ACC112 (cell line): ENCODE data around the gene IL12RB2.

ENCODE experiments used
- H2AFZ ChIP-seq: fragments of 200-600 bp; sonication (generic); one replicate; pipeline ENCODE4 v1.6.0; 2017; ENCODE audit warnings: antibody characterized with exemption, low read length; ENCODE audit not compliant: unreplicated experiment
- H3K27ac ChIP-seq: fragments of 200-600 bp; sonication (generic); 2 replicates; pipeline ENCODE4 v1.5.1; 2014; ENCODE audit warnings: low read depth, mild to moderate bottlenecking, antibody characterized with exemption, low read length, moderate library complexity
- H3K27me3 ChIP-seq: fragments of 200-600 bp; sonication (generic); 2 replicates; pipeline ENCODE4 v1.6.1; 2014; ENCODE audit warnings: mild to moderate bottlenecking, antibody characterized with exemption, low read length, moderate library complexity, mixed read lengths; ENCODE audit not compliant: insufficient read depth
- H3K36me3 ChIP-seq: fragments of 200-600 bp; sonication (generic); 2 replicates; pipeline ENCODE4 v1.6.1; 2016; ENCODE audit warnings: mild to moderate bottlenecking, antibody characterized with exemption, low read length, moderate library complexity, mixed read lengths; ENCODE audit not compliant: insufficient read depth
- H3K4me1 ChIP-seq: fragments of 200-600 bp; sonication (generic); one replicate; pipeline ENCODE4 v1.6.1; 2016; ENCODE audit warnings: low read length, mixed read lengths; ENCODE audit not compliant: insufficient read depth, unreplicated experiment, control insufficient read depth
- H3K4me3 ChIP-seq: fragments of 200-600 bp; sonication (generic); 2 replicates; pipeline ENCODE4 v1.5.1; 2014; ENCODE audit warnings: mild to moderate bottlenecking, low read depth, low read length
- H3K79me2 ChIP-seq: fragments of 200-600 bp; sonication (generic); one replicate; pipeline ENCODE4 v1.6.0; 2016; ENCODE audit warnings: low read length; ENCODE audit not compliant: control insufficient read depth, unreplicated experiment, insufficient read depth

IL12RB2 gene

DNA sequence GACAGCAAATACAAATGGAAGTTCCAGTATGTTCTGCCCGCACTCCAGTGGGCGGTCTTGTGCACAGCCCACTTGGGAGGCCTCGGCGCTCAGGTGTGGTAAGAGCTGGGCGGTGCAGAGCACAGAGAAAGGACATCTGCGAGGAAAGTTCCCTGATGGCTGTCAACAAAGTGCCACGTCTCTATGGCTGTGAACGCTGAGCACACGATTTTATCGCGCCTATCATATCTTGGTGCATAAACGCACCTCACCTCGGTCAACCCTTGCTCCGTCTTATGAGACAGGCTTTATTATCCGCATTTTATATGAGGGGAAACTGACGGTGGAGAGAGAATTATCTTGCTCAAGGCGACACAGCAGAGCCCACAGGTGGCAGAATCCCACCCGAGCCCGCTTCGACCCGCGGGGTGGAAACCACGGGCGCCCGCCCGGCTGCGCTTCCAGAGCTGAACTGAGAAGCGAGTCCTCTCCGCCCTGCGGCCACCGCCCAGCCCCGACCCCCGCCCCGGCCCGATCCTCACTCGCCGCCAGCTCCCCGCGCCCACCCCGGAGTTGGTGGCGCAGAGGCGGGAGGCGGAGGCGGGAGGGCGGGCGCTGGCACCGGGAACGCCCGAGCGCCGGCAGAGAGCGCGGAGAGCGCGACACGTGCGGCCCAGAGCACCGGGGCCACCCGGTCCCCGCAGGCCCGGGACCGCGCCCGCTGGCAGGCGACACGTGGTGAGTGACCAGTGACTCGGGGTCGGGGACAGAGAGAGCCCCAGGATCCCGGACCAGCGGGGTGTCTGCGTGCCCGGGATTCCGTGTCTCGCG is at the start of gene IL12RB2:
IL12RB2 (plus strand) TSS at position 623 of the 810 bp plus-strand sequence. CDS start 12,496 bp downstream, outside the sequence.
- Histone ChIP-seq H3K79me2 (no peaks in the 10 kb centered on the region), H3K36me3 (no peaks in the 10 kb centered on the region), H3K27me3 (peaks cover 6% of the 10 kb centered on the region; the same call in 1 of the 2 replicates), H3K27ac (no peak within 1 kb of the TSS), H3K4me3 (peak within 1 kb of the TSS; percentile 77), H3K4me1 (no peaks in the 10 kb centered on the region), H2AFZ (peak within 1 kb of the TSS; percentile 80)

DNA sequence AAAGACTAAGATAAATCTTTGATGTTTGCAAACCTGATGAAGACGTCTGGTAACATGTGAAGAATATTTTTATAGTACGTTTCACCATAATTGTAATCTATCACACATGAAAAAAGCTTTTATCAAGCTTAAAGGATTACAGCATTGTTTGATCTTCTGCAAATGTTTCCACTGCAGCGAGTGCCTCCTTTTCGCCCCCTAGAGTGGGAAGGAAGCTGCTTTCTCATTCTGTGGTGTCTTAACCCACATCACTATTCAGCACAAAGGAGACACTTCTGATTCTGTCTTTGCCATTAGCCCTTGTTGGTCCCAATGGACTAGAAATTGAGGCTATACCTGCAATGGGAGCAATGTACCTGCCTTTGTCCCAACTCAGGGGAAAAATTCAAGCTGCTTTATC is 46.0 kb upstream of the IL12RB2 start:
- H3K27me3 ChIP-seq, result peaks cover 14% of the 10 kb centered on the region; the same call in 1 of the 2 replicates
- no peaks in the 10 kb centered on the region for H3K4me1 ChIP-seq

DNA sequence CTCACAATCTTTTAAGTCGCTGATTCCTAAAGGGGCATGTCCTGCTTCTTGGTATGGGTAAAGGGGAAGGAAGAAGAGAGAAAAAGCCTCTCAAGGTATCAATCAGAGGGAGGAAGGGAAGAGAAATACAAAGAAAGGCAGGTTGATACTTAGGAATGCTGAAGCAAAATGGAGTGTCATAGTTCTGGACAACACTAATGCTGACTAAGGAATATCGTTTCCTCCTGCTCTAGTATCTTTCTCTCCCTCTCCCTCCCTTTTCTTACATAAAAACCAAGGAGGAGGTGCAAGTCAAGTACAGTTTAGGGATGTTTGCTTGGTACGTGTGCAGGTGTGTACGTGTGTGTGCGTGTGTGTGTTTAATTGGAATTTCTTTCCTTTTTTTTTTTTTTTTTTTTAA is 44.9 kb upstream of the IL12RB2 start:
- Histone ChIP-seq H2AFZ (no peak overlapping the region), H3K4me1 (no peaks in the 10 kb centered on the region), H3K79me2 (no peaks in the 10 kb centered on the region)

More for the DNA sequence above, 46.0 kb upstream of the IL12RB2 start:
- Histone ChIP-seq H3K4me3 (no peak overlapping the region), H3K79me2 (no peaks in the 10 kb centered on the region), H3K36me3 (no peaks in the 10 kb centered on the region), H3K27ac (no peak overlapping the region), H2AFZ (no peak overlapping the region)

GRCh38 chr1:67264152-67264551 is 43.5 kb upstream of the IL12RB2 start:
- no peaks in the 10 kb centered on the region for H3K4me1 ChIP-seq

More for the DNA sequence above, 44.9 kb upstream of the IL12RB2 start:
- Histone ChIP-seq H3K27me3 (peaks cover 14% of the 10 kb centered on the region; the same call in 1 of the 2 replicates), H3K27ac (no peak overlapping the region), H3K36me3 (no peaks in the 10 kb centered on the region), H3K4me3 (no peak overlapping the region)

GRCh38 chr1:67264899-67265298 is 42.8 kb upstream of the IL12RB2 start:
- no peaks in the 10 kb centered on the region for H3K36me3 ChIP-seq
- H3K4me3 ChIP-seq, result no peak overlapping the region
- no peaks in the 10 kb centered on the region for H3K4me1 ChIP-seq
- no peak overlapping the region for H3K27ac ChIP-seq
- H3K27me3 ChIP-seq, result peaks cover 18% of the 10 kb centered on the region; the same call in 1 of the 2 replicates
- H2AFZ ChIP-seq, result no peak overlapping the region
- H3K79me2 ChIP-seq, result no peaks in the 10 kb centered on the region

More at GRCh38 chr1:67264152-67264551, 43.5 kb upstream of the IL12RB2 start:
- Histone ChIP-seq H3K79me2 (no peaks in the 10 kb centered on the region), H3K27ac (no peak overlapping the region), H3K4me3 (no peak overlapping the region), H2AFZ (no peak overlapping the region), H3K36me3 (no peaks in the 10 kb centered on the region), H3K27me3 (peaks cover 17% of the 10 kb centered on the region; the same call in 1 of the 2 replicates)

GRCh38 chr1:67269061-67269460 is 38.6 kb upstream of the IL12RB2 start:
- Histone ChIP-seq H3K36me3 (no peaks in the 10 kb centered on the region), H3K4me3 (no peak overlapping the region), H3K27ac (no peak overlapping the region), H2AFZ (no peak overlapping the region), H3K4me1 (no peaks in the 10 kb centered on the region), H3K27me3 (peaks cover 20% of the 10 kb centered on the region), H3K79me2 (no peaks in the 10 kb centered on the region)

- Histone ChIP-seq H3K27ac (no peak overlapping the region), H3K36me3 (no peaks in the 10 kb centered on the region), H2AFZ (no peak overlapping the region), H3K27me3 (peaks cover 29% of the 10 kb centered on the region), H3K79me2 (no peaks in the 10 kb centered on the region), H3K4me3 (no peak overlapping the region), H3K4me1 (no peaks in the 10 kb centered on the region)
Observed at GRCh38 chr1:67270541-67270940, 37.1 kb upstream of the IL12RB2 start.

GRCh38 chr1:67273591-67273990 is 34.1 kb upstream of the IL12RB2 start:
- Histone ChIP-seq H3K4me3 (no peak overlapping the region), H3K79me2 (no peaks in the 10 kb centered on the region), H3K36me3 (no peaks in the 10 kb centered on the region), H3K27me3 (peaks cover 32% of the 10 kb centered on the region), H3K27ac (no peak overlapping the region), H2AFZ (no peak overlapping the region), H3K4me1 (no peaks in the 10 kb centered on the region)

DNA sequence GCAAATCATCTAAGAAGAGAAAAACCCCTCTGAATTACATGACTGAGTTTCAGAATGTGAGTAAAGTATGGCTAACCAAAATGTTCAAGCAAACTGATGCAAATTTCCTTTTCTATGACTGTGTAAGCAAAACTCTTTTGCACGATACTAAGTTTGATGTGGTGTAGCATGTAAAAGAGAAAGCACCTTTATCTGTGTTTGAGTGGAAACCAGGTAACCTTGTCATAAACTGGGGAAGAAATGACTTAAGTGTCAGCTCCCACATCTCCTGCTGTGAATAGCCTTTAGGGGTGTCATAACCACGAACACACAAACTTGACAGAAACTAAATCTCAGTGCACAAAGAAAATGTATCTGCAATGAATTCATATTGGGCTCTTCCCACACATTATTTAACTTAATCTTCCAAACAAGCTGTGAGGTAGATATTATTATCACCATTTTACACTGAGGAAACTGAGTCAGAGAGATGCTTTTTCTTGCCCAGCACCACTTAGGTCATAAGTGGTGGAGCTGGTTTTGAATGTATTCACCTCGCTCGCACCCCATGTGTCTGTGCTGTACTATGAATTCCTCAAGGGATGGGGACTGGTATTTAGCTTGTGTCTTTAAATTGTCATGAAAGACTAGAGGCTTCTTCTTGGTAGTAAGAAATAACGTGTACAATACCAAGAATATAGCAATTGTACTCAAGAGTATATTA is 32.9 kb upstream of the IL12RB2 start:
- Histone ChIP-seq H3K27me3 (peaks cover 29% of the 10 kb centered on the region), H3K36me3 (no peaks in the 10 kb centered on the region), H3K79me2 (no peaks in the 10 kb centered on the region), H3K27ac (no peak overlapping the region), H2AFZ (no peak overlapping the region), H3K4me3 (no peak overlapping the region), H3K4me1 (no peaks in the 10 kb centered on the region)

GRCh38 chr1:67280696-67281095 is 27.0 kb upstream of the IL12RB2 start:
- no peaks in the 10 kb centered on the region for H3K79me2 ChIP-seq
- H3K27ac ChIP-seq, result no peak overlapping the region
- H3K4me1 ChIP-seq, result no peaks in the 10 kb centered on the region
- H3K4me3 ChIP-seq, result no peak overlapping the region
- no peaks in the 10 kb centered on the region for H3K36me3 ChIP-seq
- no peak overlapping the region for H2AFZ ChIP-seq
- H3K27me3 ChIP-seq, result peaks cover 4% of the 10 kb centered on the region; the same call in 1 of the 2 replicates
